Measurements from ENCODE around the gene KRT75.
"Not testable (repeated sequence)": the region's sequence is repeated elsewhere in the genome, so short reads cannot be mapped to it uniquely, and the experiment has no call there.

KRT75 gene

GRCh38 chr12:52414936-52415335, 19.2 kb downstream of the KRT75 start:
- TF ChIP-seq CTCF (conservative IDR thresholded peaks at IDR 0.05) = no peak
- H3K27ac ChIP-seq = no peak overlapping the region

- TF ChIP-seq CTCF (conservative IDR thresholded peaks at IDR 0.05) = no peak
- H3K27ac ChIP-seq = no peak overlapping the region
Observed at GRCh38 chr12:52413782-52414345, 20.3 kb downstream of the KRT75 start.

GRCh38 chr12:52413202-52413601, 21.0 kb downstream of the KRT75 start:
- H3K27ac ChIP-seq = no peak overlapping the region
- TF ChIP-seq CTCF (conservative IDR thresholded peaks at IDR 0.05) = no peak

- no peak for TF ChIP-seq CTCF (conservative IDR thresholded peaks at IDR 0.05)
- H3K27ac ChIP-seq = no peak overlapping the region
Observed at GRCh38 chr12:52411815-52412214, 22.4 kb downstream of the KRT75 start.

GRCh38 chr12:52410589-52411248, 23.5 kb downstream of the KRT75 start:
- not testable (repeated sequence) for H3K27ac ChIP-seq

- TF ChIP-seq CTCF (conservative IDR thresholded peaks at IDR 0.05) = no peak
- no peak overlapping the region for H3K27ac ChIP-seq
Observed at GRCh38 chr12:52407918-52408317, 26.3 kb downstream of the KRT75 start.

- TF ChIP-seq CTCF (conservative IDR thresholded peaks at IDR 0.05) = no peak
- no peak within 1 kb of the TSS for H3K27ac ChIP-seq
Observed at GRCh38 chr12:52405922-52406385, 28.2 kb downstream of the KRT75 start, which contains the start of gene KRT82. Gene KRT82, minus strand, starts transcription at chr12:52406335. Its CDS starts 58 bp downstream, at chr12:52406277.

GRCh38 chr12:52404951-52405350, 29.2 kb downstream of the KRT75 start:
- H3K27ac ChIP-seq = no peak overlapping the region
- no peak for TF ChIP-seq CTCF (conservative IDR thresholded peaks at IDR 0.05)
